Right atrium auricular region (tissue), 2 donors: ENCODE data around the gene ICA1. TPM values are rescaled to one million over a fixed set of nuclear protein-coding genes. Genes with fewer than 3 reads are reported as not detected.

Experiments used
- DNase-seq: peaks from one replicate; pipeline ENCODE4 v3.0.0-alpha.2; 2019; ENCODE audit warnings: low spot score
- H3K27ac ChIP-seq, 2 donors: fragments of 200-600 bp; sonication (generic); 1 replicate in 1 of 2; 2 replicates in 1 of 2; pipeline ENCODE4 v1.5.1; 2016 to 2019
- H3K27me3 ChIP-seq, 2 donors: fragments of 200-600 bp; sonication (generic); one replicate each; pipeline versions ENCODE4 v1.5.1 to v1.6.0; 2017 to 2019
- H3K36me3 ChIP-seq: fragments of 200-600 bp; sonication (generic); one replicate; pipeline ENCODE4 v1.5.1; 2016
- H3K4me1 ChIP-seq, 2 donors: fragments of 200-600 bp; sonication (generic); one replicate each; pipeline versions ENCODE4 v1.5.1 to v1.6.0; 2017 to 2019
- H3K4me3 ChIP-seq, 2 donors: fragments of 200-600 bp; sonication (generic); 1 replicate in 1 of 2; 2 replicates in 1 of 2; pipeline ENCODE4 v1.5.1; 2017 to 2019; ENCODE audit warnings: mild to moderate bottlenecking in 1 of 2, moderate library complexity in 1 of 2
- H3K9me3 ChIP-seq, 2 donors: fragments of 200-600 bp; sonication (generic); one replicate each; pipeline ENCODE4 v1.5.1; 2019
- CTCF ChIP-seq, 2 donors: fragments of 200-600 bp; sonication (generic); IDR thresholded peaks; one replicate each; pipeline ENCODE4 v1.5.1; 2019; ENCODE audit warnings: antibody characterized with exemption in 2 of 2
- total RNA-seq, 2 donors: library from RNA; depleted of rRNA; stranded (reverse); fragments of >200 nt; gene quantifications; one replicate each; pipeline ENCODE4 v1.1.0, GENCODE V29; 2016

Gene ICA1
- total RNA-seq, 2 donors from 2014 or later = 39.4 to 51.8 TPM

DNA sequence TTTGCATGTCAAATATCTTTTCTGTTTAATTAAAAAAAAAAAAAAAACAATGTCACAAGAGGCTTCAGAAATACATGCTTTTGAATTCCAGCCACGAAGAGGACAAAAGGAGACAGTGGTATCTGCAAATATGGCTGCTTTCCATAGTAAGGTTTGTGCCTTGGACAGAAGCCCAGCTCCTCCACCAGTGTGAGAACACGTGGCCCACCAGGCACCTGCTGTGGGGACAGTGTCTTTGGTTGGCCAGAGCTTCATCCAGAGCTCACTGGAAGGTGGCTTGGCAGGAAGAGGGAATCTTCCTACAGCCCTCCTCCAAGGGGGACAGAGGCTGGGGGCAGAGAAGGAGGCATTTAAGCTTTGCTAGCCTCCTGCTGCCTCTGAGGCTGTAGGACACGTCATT, 148.8 kb downstream of the ICA1 start:
- Histone ChIP-seq H3K4me3 (no peak overlapping the region), H3K36me3 (peaks cover 6% of the 10 kb centered on the region), H3K27ac (peak overlapping the region in 1 of 2 donors; percentile 25), H3K9me3 (no peaks in the 10 kb centered on the region), H3K27me3 (no peaks in the 10 kb centered on the region), H3K4me1 (peaks cover 0 to 4% of the 10 kb centered on the region in 2 donors)
- TF ChIP-seq CTCF (IDR thresholded peaks at IDR 0.05) = no peak
- DNase-seq = no peak

DNA sequence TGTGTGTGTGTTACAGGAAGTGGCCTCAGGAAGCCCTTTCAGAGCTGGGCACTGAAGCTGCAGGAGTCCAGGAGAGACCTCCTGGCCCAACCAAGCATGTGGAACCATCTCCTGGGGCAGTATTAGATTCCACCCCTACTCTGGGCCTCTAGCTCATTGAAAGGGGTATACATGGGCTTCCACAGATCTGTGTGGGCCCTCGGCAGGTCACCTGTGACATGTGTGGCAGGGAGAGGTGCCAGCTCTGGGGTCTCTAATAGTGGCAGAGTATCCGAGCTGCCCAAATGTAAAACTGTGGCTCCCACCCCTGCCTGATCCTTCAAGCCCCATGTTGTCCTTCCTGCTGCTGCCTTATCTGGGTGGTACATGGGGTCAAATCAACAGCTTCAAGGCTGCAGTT, 149.3 kb downstream of the ICA1 start:
- H3K27me3 ChIP-seq = no peaks in the 10 kb centered on the region
- no peak for DNase-seq
- peaks cover 0 to 4% of the 10 kb centered on the region in 2 donors for H3K4me1 ChIP-seq
- no peak overlapping the region for H3K4me3 ChIP-seq
- TF ChIP-seq CTCF (IDR thresholded peaks at IDR 0.05) = no peak
- no peaks in the 10 kb centered on the region for H3K9me3 ChIP-seq
- H3K36me3 ChIP-seq = peaks cover 6% of the 10 kb centered on the region
- no peak overlapping the region for H3K27ac ChIP-seq

GRCh38 chr7:8111282-8111960, 150.5 kb downstream of the ICA1 start:
- Histone ChIP-seq H3K27ac (no peak overlapping the region), H3K9me3 (no peaks in the 10 kb centered on the region), H3K4me1 (peaks cover 0 to 4% of the 10 kb centered on the region in 2 donors), H3K4me3 (no peak overlapping the region), H3K27me3 (no peaks in the 10 kb centered on the region), H3K36me3 (peaks cover 6% of the 10 kb centered on the region)
- DNase-seq = no peak
- TF ChIP-seq CTCF (IDR thresholded peaks at IDR 0.05) = no peak

DNA sequence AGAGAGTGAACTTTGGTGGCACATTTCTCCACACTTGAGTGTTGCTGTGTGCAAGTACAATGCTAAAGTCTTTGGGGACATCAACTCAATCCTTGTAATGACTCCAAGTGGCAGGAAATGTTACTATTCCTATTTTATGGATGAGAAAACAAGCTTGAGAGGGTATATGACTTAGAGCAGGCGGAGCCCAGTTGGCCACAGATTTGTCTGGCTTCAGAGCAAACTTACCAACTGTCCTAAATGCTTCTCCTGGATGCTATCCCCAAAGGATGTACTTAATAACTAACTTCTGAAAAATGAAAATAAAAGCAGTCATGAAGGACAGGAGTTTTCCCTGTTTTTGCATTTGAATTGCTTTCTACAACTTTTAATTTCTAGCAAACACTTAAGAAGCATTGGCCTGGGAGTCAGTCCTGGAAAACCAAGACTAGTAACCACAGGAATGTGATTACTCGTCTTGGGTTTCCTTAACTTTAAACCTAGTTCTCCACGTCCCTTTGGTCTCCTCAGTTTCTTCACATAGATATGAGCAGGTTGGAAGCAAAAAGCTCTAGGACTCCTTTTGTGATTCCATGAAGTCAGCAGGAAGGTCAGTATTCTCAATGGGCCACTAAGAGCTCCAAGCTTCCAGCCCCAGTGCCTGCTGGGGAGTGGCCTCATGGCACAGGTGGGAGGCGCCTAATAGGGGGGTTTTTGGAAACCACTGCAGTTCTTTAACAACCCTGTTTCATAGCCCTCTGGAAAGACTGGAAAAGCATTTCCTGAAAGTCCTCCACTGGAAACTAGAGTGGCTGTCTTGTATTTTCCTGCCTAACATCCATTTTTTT, 152.6 kb downstream of the ICA1 start:
- H3K27me3 ChIP-seq = no peaks in the 10 kb centered on the region
- peaks cover 0 to 4% of the 10 kb centered on the region in 2 donors for H3K4me1 ChIP-seq
- H3K9me3 ChIP-seq = no peaks in the 10 kb centered on the region
- DNase-seq = no peak
- no peak for TF ChIP-seq CTCF (IDR thresholded peaks at IDR 0.05)
- H3K36me3 ChIP-seq = peaks cover 6% of the 10 kb centered on the region
- no peak overlapping the region for H3K4me3 ChIP-seq
- no peak overlapping the region for H3K27ac ChIP-seq

- DNase-seq = no peak
- H3K27ac ChIP-seq = no peak overlapping the region
- H3K4me1 ChIP-seq = no peaks in the 10 kb centered on the region
- H3K27me3 ChIP-seq = no peaks in the 10 kb centered on the region
- no peak overlapping the region for H3K4me3 ChIP-seq
- peaks cover 0 to 4% of the 10 kb centered on the region in 2 donors for H3K9me3 ChIP-seq
- TF ChIP-seq CTCF (IDR thresholded peaks at IDR 0.05) = no peak
- H3K36me3 ChIP-seq = no peaks in the 10 kb centered on the region
Observed at GRCh38 chr7:8105449-8106095, 156.4 kb downstream of the ICA1 start.
